Neuronal stem cell (in vitro differentiated cells): Measurements from ENCODE around the gene STBD1.

ENCODE experiments used
- DNase-seq: peaks from one replicate; pipeline ENCODE4 v3.0.0-alpha.2; 2013; ENCODE audit warnings: low spot score
- H2AFZ ChIP-seq: one replicate; pipeline ENCODE4 v1.6.1; 2013; ENCODE audit warnings: mild to moderate bottlenecking, low read length, inconsistent platforms
- H2AK5ac ChIP-seq: 2 replicates; pipeline ENCODE4 v1.6.1; 2013; ENCODE audit warnings: low read depth, mild to moderate bottlenecking, inconsistent platforms, low read length, moderate library complexity, mixed read lengths
- H2BK120ac ChIP-seq: 2 replicates; pipeline ENCODE4 v1.6.1; 2013; ENCODE audit warnings: low read depth, mild to moderate bottlenecking, inconsistent platforms, low read length, moderate library complexity, mixed read lengths
- H2BK12ac ChIP-seq: one replicate; pipeline ENCODE4 v1.6.1; 2013; ENCODE audit warnings: low read length, inconsistent platforms
- H2BK15ac ChIP-seq: 2 replicates; pipeline ENCODE4 v1.6.1; 2013; ENCODE audit warnings: mild to moderate bottlenecking, low read length, inconsistent platforms, mixed read lengths
- H2BK5ac ChIP-seq: one replicate; pipeline ENCODE4 v1.6.1; 2013; ENCODE audit warnings: inconsistent platforms, mild to moderate bottlenecking, low read length, moderate library complexity
- H3K14ac ChIP-seq: one replicate; pipeline ENCODE4 v1.6.1; 2013; ENCODE audit warnings: low read length, inconsistent platforms
- H3K18ac ChIP-seq: 2 replicates; pipeline ENCODE4 v1.6.1; 2013; ENCODE audit warnings: low read length, inconsistent platforms
- H3K23ac ChIP-seq: 2 replicates; pipeline ENCODE4 v1.6.1; 2013; ENCODE audit warnings: low read depth, mild to moderate bottlenecking, mixed read lengths, low read length, inconsistent platforms; ENCODE audit not compliant: poor library complexity
- H3K27ac ChIP-seq: replicated peaks from 3 replicates; pipeline ENCODE4 v1.5.1; 2013; ENCODE audit warnings: low read length, inconsistent platforms
- H3K27me3 ChIP-seq, 3 experiments: 2 replicates each; pipeline ENCODE4 v1.6.1; 2013; ENCODE audit warnings: low read length in 3 of 3, mild to moderate bottlenecking in 2 of 3, inconsistent platforms in 1 of 3, low read depth in 1 of 3, mixed read lengths in 1 of 3, moderate library complexity in 1 of 3; ENCODE audit not compliant: control insufficient read depth in 3 of 3, insufficient read depth in 3 of 3
- H3K36me3 ChIP-seq, 2 donors: replicated peaks in 1 of 2; 2 replicates each; pipeline ENCODE4 v1.6.1; 2013; ENCODE audit warnings: low read length in 2 of 2; ENCODE audit not compliant: control insufficient read depth in 2 of 2, insufficient read depth in 2 of 2
- H3K4ac ChIP-seq: 2 replicates; pipeline ENCODE4 v1.6.1; 2013; ENCODE audit warnings: inconsistent platforms, mild to moderate bottlenecking, low read length, moderate library complexity
- H3K4me1 ChIP-seq, 2 donors: 1 replicate in 1 of 2; 2 replicates in 1 of 2; pipeline ENCODE4 v1.6.1; 2013; ENCODE audit warnings: low read length in 2 of 2, low read depth in 1 of 2; ENCODE audit not compliant: control insufficient read depth in 2 of 2, insufficient read depth in 1 of 2
- H3K4me2 ChIP-seq: one replicate; pipeline ENCODE4 v1.6.1; 2013; ENCODE audit warnings: mild to moderate bottlenecking, low read length, inconsistent platforms; ENCODE audit not compliant: insufficient read depth, poor library complexity, severe bottlenecking
- H3K4me3 ChIP-seq, 2 donors: 2 replicates each; pipeline ENCODE4 v1.5.1; 2013; ENCODE audit warnings: low read length in 2 of 2, mild to moderate bottlenecking in 2 of 2, inconsistent platforms in 1 of 2, moderate library complexity in 1 of 2
- H3K79me1 ChIP-seq: one replicate; pipeline ENCODE4 v1.6.1; 2013; ENCODE audit warnings: low read depth, mild to moderate bottlenecking, inconsistent platforms, low read length, moderate library complexity
- H3K9ac ChIP-seq: one replicate; pipeline ENCODE4 v1.6.1; 2013; ENCODE audit warnings: mild to moderate bottlenecking, low read depth, low read length, inconsistent platforms; ENCODE audit not compliant: poor library complexity
- H3K9me3 ChIP-seq, 2 donors: replicated peaks in 1 of 2; 2 replicates each; pipeline versions ENCODE3 to v1.6.1; 2013; ENCODE audit warnings: low read length in 2 of 2, mild to moderate bottlenecking in 2 of 2, inconsistent platforms in 1 of 2, low read depth in 1 of 2, mixed read lengths in 1 of 2, moderate library complexity in 1 of 2; ENCODE audit not compliant: control insufficient read depth in 2 of 2, insufficient read depth in 1 of 2
- H4K8ac ChIP-seq: one replicate; pipeline ENCODE4 v1.6.1; 2013; ENCODE audit warnings: low read depth, mild to moderate bottlenecking, inconsistent platforms, low read length, moderate library complexity
- H4K91ac ChIP-seq: one replicate; pipeline ENCODE4 v1.6.1; 2013; ENCODE audit warnings: low read length, low read depth, mild to moderate bottlenecking, inconsistent platforms; ENCODE audit not compliant: poor library complexity
- WGBS, 2 donors: extraction: QIAGEN DNeasy Blood & Tissue Kit; methylation state at CpG; one replicate each; pipeline ENCODE4 v1.1.7; 2013; ENCODE audit warnings: missing lambda C conversion rate in 2 of 2, mixed read lengths in 1 of 2; ENCODE audit not compliant: insufficient read length in 2 of 2, insufficient replicate concordance in 1 of 2; ENCODE audit errors: extremely low coverage in 2 of 2; 5-methylcytosine and 5-hydroxymethylcytosine counted together

Gene STBD1

DNA sequence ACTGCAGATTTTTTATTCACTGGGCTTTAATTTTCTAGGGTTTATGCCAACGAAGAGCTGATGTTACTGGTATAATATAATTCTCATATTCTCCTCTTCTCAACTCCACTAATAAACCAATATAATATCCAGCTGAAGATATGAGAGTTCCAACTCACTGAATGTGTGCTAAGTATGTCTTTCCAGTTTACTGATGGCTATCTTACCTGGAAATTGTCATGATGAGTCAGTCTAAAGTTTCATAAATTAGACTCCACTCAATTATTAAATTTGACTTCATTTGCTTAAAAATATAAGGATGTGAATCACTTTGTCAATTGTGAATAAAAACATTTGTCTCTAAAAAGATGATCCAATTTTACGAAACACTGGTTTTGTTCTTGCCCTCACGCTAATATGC is 28.4 kb downstream of the STBD1 start:
- no peaks in the 10 kb centered on the region for H3K79me1 ChIP-seq
- no peak for DNase-seq
- H3K18ac ChIP-seq = no peak overlapping the region
- H2AFZ ChIP-seq = no peak overlapping the region
- H2AK5ac ChIP-seq = no peak overlapping the region
- no peaks in the 10 kb centered on the region for H3K36me3 ChIP-seq
- H3K9me3 ChIP-seq = no peaks in the 10 kb centered on the region
- H3K27me3 ChIP-seq = peaks cover 0 to 16% (median 0%) of the 10 kb centered on the region in 3 experiments
- no peak overlapping the region for H2BK5ac ChIP-seq
- no peak overlapping the region for H3K4ac ChIP-seq
- H2BK120ac ChIP-seq = no peak overlapping the region
- H3K27ac ChIP-seq = no peak overlapping the region
- no peak overlapping the region for H3K14ac ChIP-seq
- no peak overlapping the region for H3K4me2 ChIP-seq
- H3K23ac ChIP-seq = no peak overlapping the region
- H4K91ac ChIP-seq = no peak overlapping the region
- H3K9ac ChIP-seq = no peak overlapping the region
- H4K8ac ChIP-seq = no peak overlapping the region
- no CpG with 5 or more reads among the region's 3 CpGs for WGBS, 2 donors
- H3K4me3 ChIP-seq = no peak overlapping the region
- no peak overlapping the region for H2BK15ac ChIP-seq
- H3K4me1 ChIP-seq = peaks cover 4 to 6% of the 10 kb centered on the region in 2 donors
- H2BK12ac ChIP-seq = no peak overlapping the region

DNA sequence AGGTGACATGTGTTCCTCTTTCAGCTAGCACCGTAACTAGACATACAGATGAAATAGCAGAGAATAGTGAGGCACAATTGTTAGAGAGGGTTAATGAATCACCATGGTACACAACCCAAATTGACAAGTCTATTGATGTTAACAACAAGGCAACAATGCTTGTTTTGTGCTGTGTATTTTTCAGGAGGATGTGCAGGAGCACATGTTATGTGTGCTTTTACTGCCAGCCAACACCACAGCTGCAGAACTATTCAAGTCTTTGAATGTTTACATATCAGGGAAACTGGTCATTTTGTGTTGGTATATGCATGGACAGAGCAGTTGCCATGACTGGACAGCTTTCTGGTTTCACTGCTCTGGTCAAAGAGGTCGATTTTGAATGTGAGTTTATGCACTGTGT is 32.8 kb downstream of the STBD1 start:
- no peak overlapping the region for H2BK15ac ChIP-seq
- WGBS, 2 donors = no CpG with 5 or more reads among the region's 2 CpGs
- no peak overlapping the region for H3K4me3 ChIP-seq
- no peak overlapping the region for H3K14ac ChIP-seq
- H3K18ac ChIP-seq = no peak overlapping the region
- no peak overlapping the region for H3K9ac ChIP-seq
- H3K27me3 ChIP-seq = peaks cover 0 to 20% (median 0%) of the 10 kb centered on the region in 3 experiments
- no peak overlapping the region for H3K23ac ChIP-seq
- DNase-seq = no peak
- H2AFZ ChIP-seq = no peak overlapping the region
- H3K36me3 ChIP-seq = no peaks in the 10 kb centered on the region
- H4K91ac ChIP-seq = no peak overlapping the region
- H2BK5ac ChIP-seq = no peak overlapping the region
- no peak overlapping the region for H4K8ac ChIP-seq
- no peak overlapping the region for H2BK12ac ChIP-seq
- no peak overlapping the region for H3K4ac ChIP-seq
- H2AK5ac ChIP-seq = no peak overlapping the region
- H2BK120ac ChIP-seq = no peak overlapping the region
- no peaks in the 10 kb centered on the region for H3K79me1 ChIP-seq
- H3K4me1 ChIP-seq = peaks cover 4 to 6% of the 10 kb centered on the region in 2 donors
- no peak overlapping the region for H3K27ac ChIP-seq
- no peaks in the 10 kb centered on the region for H3K9me3 ChIP-seq
- no peak overlapping the region for H3K4me2 ChIP-seq

DNA sequence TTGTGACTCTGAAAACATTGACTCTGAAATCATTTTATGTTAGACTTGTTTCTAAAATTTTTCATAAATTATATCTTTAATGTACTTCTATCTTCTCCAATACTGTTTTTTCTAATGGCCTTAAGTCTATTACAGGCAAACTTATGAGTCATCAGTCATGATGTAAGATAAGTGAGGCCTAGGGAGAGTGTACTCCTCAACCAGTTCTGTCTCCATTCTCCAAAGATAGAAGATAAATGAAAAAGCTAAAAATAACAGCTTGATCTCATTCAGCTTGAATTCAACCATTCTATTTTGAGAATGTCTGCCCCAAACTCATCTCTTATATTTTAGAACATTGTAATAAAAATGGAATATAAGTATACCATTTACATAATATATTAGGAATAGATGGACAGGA is 34.5 kb downstream of the STBD1 start:
- Histone ChIP-seq H2BK120ac (no peak overlapping the region), H3K27me3 (peaks cover 0 to 17% (median 0%) of the 10 kb centered on the region in 3 experiments), H3K4me1 (peaks cover 4 to 6% of the 10 kb centered on the region in 2 donors), H4K91ac (no peak overlapping the region), H3K4me2 (no peak overlapping the region), H3K14ac (no peak overlapping the region), H3K23ac (no peak overlapping the region), H3K36me3 (no peaks in the 10 kb centered on the region), H3K27ac (no peak overlapping the region), H3K4me3 (no peak overlapping the region), H3K9me3 (no peaks in the 10 kb centered on the region), H3K18ac (no peak overlapping the region), H3K79me1 (no peaks in the 10 kb centered on the region), H4K8ac (no peak overlapping the region), H2BK5ac (no peak overlapping the region), H2AFZ (no peak overlapping the region), H3K4ac (no peak overlapping the region), H2BK15ac (no peak overlapping the region), H2BK12ac (no peak overlapping the region), H2AK5ac (no peak overlapping the region), H3K9ac (no peak overlapping the region)
- DNase-seq = no peak

DNA sequence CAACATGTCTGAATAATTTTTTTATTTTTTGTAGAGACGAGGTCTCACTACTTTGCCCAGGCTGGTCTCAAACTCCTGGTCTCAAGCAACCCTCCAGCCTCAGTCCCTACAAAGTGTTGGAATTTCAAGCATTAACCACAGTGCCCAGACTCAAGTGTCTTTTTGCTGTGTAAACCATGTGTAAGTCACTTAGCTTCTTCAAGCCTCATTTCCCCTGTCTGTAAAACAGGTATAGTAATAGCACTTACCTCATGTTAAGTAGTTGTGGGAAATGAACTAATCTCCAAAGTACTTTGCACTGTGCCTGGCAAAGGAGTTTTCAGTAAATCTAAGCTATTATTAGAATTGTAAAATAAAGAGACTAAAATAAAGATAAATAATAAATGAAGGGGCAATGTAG is 35.7 kb downstream of the STBD1 start:
- no peak overlapping the region for H3K9ac ChIP-seq
- H3K4me2 ChIP-seq = no peak overlapping the region
- no CpG with 5 or more reads among the region's 1 CpG for WGBS, 2 donors
- H3K9me3 ChIP-seq = no peaks in the 10 kb centered on the region
- H4K8ac ChIP-seq = no peak overlapping the region
- no peak overlapping the region for H2BK5ac ChIP-seq
- H3K79me1 ChIP-seq = no peaks in the 10 kb centered on the region
- H3K4me3 ChIP-seq = no peak overlapping the region
- H3K23ac ChIP-seq = no peak overlapping the region
- H3K4ac ChIP-seq = no peak overlapping the region
- no peak overlapping the region for H2AFZ ChIP-seq
- no peak overlapping the region for H2BK120ac ChIP-seq
- no peak overlapping the region for H3K27ac ChIP-seq
- H3K18ac ChIP-seq = no peak overlapping the region
- no peak overlapping the region for H2AK5ac ChIP-seq
- H3K27me3 ChIP-seq = peaks cover 0 to 17% (median 0%) of the 10 kb centered on the region in 3 experiments
- no peak for DNase-seq
- no peak overlapping the region for H4K91ac ChIP-seq
- no peak overlapping the region for H3K14ac ChIP-seq
- no peak overlapping the region for H2BK12ac ChIP-seq
- no peaks in the 10 kb centered on the region for H3K36me3 ChIP-seq
- no peak overlapping the region for H2BK15ac ChIP-seq
- peaks cover 4 to 6% of the 10 kb centered on the region in 2 donors for H3K4me1 ChIP-seq
